Esophagus squamous epithelium (tissue), 5 donors: ENCODE results near the gene TM4SF1. TPM values are rescaled to one million over a fixed set of nuclear protein-coding genes. Genes with fewer than 3 reads are reported as not detected.
A peak's percentile ranks its signal among the peaks of the same experiment; 100 is the strongest.

ENCODE experiments used
- DNase-seq: peaks from one replicate; lab custom pipeline; 2025; lab: John Stamatoyannopoulos, UW
- H3K27ac ChIP-seq, 4 donors: fragments of 200-600 bp; sonication (generic); one replicate each; pipeline ENCODE4 v1.5.1; 2016 to 2019; ENCODE audit warnings: mild to moderate bottlenecking in 1 of 4
- H3K27me3 ChIP-seq, 4 donors: fragments of 200-600 bp; sonication (generic); 1 replicate in 3 of 4; 2 replicates in 1 of 4; pipeline versions ENCODE4 v1.5.1 to v1.6.0; 2017 to 2021; ENCODE audit warnings: antibody characterized with exemption in 1 of 4
- H3K36me3 ChIP-seq, 3 donors: fragments of 200-600 bp; sonication (generic); one replicate each; pipeline ENCODE4 v1.5.1; 2016 to 2019
- H3K4me1 ChIP-seq, 3 donors: fragments of 200-600 bp; sonication (generic); one replicate each; pipeline ENCODE4 v1.5.1; 2017 to 2019
- H3K4me3 ChIP-seq, 4 donors: fragments of 200-600 bp; sonication (generic); 1 replicate in 3 of 4; 2 replicates in 1 of 4; pipeline ENCODE4 v1.5.1; 2016 to 2019; ENCODE audit warnings: mild to moderate bottlenecking in 2 of 4, moderate library complexity in 1 of 4
- H3K9me3 ChIP-seq, 3 donors: fragments of 200-600 bp; sonication (generic); one replicate each; pipeline ENCODE4 v1.5.1; 2016 to 2019
- POLR2A ChIP-seq, 4 donors: fragments of 450-650 bp; IDR thresholded peaks; one replicate each; pipeline ENCODE4 v1.6.1; 2017; ENCODE audit warnings: antibody characterized with exemption in 4 of 4, mild to moderate bottlenecking in 4 of 4, moderate library complexity in 3 of 4
- WGBS, 2 donors: methylation state at CpG; one replicate each; pipeline ENCODE4 v1.1.5; 2018; 5-methylcytosine and 5-hydroxymethylcytosine counted together
- intact Hi-C: fragments of 100-400 bp; cut with DNase I; formaldehyde crosslinking; loops from one replicate; pipeline ENCODE4 v1.15.0; 2022
- total RNA-seq, 4 donors: library from RNA; depleted of rRNA; stranded (reverse); fragments of >200 nt; gene quantifications; one replicate each; pipeline ENCODE4 v1.1.0, GENCODE V29; 2016
- TF ChIP-seq, protein P1 (sequence below), 6 experiments: fragments of 450-650 bp in 4 of 6; fragments of 200-600 bp in 2 of 6; sonication (generic) in 2 of 6; IDR thresholded peaks; one replicate each; pipeline ENCODE4 v1.5.1; 2016 to 2019; ENCODE audit warnings: antibody characterized with exemption in 6 of 6, mild to moderate bottlenecking in 4 of 6, moderate library complexity in 4 of 6
- donor health status: DM: yes; HTN: yes; CAD: no.

TM4SF1 gene
- total RNA-seq, 4 donors from 2014 or later: 153 to 290 (median 169) TPM

DNA sequence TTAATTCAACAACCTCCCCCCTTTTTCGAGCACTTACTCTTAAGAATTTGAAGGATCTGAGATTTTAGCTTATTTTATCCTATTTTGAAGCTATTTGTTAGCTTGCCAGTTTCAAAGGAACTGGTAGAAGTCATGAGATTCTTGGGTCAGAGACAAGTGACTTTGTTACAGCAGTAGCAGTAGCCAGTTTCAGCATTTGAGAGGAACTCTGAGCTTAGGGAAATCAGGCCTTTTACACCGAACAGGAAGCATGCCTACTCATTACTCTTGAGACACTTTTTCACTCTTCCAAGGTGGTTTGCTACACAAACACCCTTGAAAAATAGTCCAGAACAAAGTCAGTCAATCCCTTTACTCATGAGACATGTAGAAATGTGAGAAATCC lies 24.5 kb upstream of the TM4SF1 start:
- Histone ChIP-seq H3K4me1 (peaks cover 0 to 21% (median 3%) of the 10 kb centered on the region in 3 donors), H3K27ac (peak overlapping the region; percentile 32 to 81 (median 66)), H3K9me3 (no peaks in the 10 kb centered on the region), H3K36me3 (no peaks in the 10 kb centered on the region), H3K27me3 (no peaks in the 10 kb centered on the region), H3K4me3 (no peak overlapping the region)
- TF ChIP-seq, protein P1, sequence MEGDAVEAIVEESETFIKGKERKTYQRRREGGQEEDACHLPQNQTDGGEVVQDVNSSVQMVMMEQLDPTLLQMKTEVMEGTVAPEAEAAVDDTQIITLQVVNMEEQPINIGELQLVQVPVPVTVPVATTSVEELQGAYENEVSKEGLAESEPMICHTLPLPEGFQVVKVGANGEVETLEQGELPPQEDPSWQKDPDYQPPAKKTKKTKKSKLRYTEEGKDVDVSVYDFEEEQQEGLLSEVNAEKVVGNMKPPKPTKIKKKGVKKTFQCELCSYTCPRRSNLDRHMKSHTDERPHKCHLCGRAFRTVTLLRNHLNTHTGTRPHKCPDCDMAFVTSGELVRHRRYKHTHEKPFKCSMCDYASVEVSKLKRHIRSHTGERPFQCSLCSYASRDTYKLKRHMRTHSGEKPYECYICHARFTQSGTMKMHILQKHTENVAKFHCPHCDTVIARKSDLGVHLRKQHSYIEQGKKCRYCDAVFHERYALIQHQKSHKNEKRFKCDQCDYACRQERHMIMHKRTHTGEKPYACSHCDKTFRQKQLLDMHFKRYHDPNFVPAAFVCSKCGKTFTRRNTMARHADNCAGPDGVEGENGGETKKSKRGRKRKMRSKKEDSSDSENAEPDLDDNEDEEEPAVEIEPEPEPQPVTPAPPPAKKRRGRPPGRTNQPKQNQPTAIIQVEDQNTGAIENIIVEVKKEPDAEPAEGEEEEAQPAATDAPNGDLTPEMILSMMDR (IDR thresholded peaks at IDR 0.05): no peak
- no peak for TF ChIP-seq POLR2A (IDR thresholded peaks at IDR 0.05)
- no peak for DNase-seq
- intact Hi-C loops: no loop called here
- 46 to 67% methylated on average over 2 of the region's 2 CpGs for WGBS, 2 donors

DNA sequence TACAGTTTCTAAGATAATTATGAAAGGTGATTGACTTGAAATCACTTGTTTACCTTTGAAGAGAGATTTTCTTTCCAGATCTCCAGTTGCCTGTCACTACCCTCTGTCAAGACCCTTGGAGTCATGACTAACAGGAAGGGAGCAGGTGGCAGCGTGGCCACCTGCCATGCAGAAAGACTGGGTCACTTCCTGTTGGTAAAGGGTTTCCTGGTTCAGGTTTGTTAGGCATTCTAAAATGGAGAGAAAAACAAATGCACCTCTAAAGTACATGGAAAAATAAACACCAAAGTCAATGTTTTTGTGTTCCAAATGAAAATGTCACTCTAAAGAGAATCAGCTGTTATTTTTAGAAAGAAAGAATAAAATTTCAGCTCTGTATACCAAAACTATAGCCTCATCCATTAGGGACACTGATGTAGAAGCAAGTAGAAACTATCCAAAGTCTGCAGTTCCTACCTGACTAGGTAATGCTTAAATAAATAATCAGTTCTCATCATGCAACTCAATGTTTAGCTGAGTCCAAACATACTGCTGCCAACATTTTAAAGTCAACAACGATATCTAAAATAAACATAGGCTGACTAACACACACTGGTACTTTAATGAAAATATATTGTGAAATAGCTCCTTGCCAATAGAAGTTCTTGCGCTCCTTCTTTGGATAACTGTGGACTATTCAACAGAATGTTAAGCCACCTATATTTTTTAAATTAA lies 23.9 kb upstream of the TM4SF1 start:
- WGBS, 2 donors: 33 to 35% methylated on average over 3 of the region's 3 CpGs
- H3K27ac ChIP-seq: peak overlapping the region; percentile 52 to 81 (median 66)
- no peaks in the 10 kb centered on the region for H3K36me3 ChIP-seq
- no peaks in the 10 kb centered on the region for H3K27me3 ChIP-seq
- intact Hi-C loops: no loop called here
- H3K4me3 ChIP-seq: no peak overlapping the region
- no peaks in the 10 kb centered on the region for H3K9me3 ChIP-seq
- DNase-seq: no peak
- peaks cover 0 to 23% (median 3%) of the 10 kb centered on the region in 3 donors for H3K4me1 ChIP-seq
- TF ChIP-seq, protein P1 (IDR thresholded peaks at IDR 0.05): no peak
- TF ChIP-seq POLR2A (IDR thresholded peaks at IDR 0.05): no peak

DNA sequence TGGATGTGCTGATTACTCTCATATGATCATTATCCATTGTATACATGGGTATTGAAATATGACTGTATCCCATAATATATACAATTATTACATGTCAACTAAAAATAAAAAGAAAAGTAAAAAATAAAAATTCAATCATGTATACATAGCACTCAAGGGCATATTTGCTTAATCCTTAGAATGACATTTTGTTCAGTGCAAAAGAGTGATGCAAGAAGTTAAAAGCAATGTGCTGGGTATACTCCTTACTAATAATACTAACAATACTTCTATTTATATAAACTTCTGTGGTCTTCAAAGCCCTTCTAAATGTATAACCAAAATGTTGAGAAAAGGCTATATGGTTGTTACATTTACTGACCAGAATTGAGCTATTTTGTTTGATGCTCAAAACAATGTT lies 23.2 kb upstream of the TM4SF1 start:
- Histone ChIP-seq H3K27me3 (no peaks in the 10 kb centered on the region), H3K9me3 (no peaks in the 10 kb centered on the region), H3K4me3 (no peak overlapping the region), H3K27ac (peak overlapping the region in 2 of 4 donors; percentile 76 to 81), H3K36me3 (no peaks in the 10 kb centered on the region), H3K4me1 (peaks cover 0 to 31% (median 5%) of the 10 kb centered on the region in 3 donors)
- DNase-seq: no peak
- no peak for TF ChIP-seq POLR2A (IDR thresholded peaks at IDR 0.05)
- TF ChIP-seq, protein P1 (IDR thresholded peaks at IDR 0.05): no peak
- intact Hi-C loops: no loop called here

DNA sequence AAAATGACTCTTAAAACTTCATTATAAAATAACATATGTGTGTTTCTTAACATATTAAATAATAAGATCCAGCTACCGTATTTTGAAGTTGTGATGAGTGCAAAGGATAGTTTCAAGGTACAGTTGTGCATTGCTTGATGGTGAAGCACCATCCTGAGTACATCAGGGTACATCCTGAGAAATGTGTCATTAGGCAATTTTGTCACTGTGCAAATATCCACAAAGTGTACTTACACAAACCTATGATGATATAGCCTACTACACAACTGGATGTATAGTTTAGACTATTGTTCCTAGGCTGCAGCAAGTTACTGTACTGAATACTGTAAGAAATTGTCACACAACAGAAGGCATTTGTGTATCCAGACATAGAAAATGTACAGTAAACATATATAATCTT lies 20.8 kb upstream of the TM4SF1 start:
- Histone ChIP-seq H3K36me3 (no peaks in the 10 kb centered on the region), H3K9me3 (no peaks in the 10 kb centered on the region), H3K4me3 (no peak overlapping the region), H3K4me1 (peaks cover 0 to 54% (median 18%) of the 10 kb centered on the region in 3 donors), H3K27ac (no peak overlapping the region), H3K27me3 (no peaks in the 10 kb centered on the region)
- TF ChIP-seq, protein P1 (IDR thresholded peaks at IDR 0.05): no peak
- TF ChIP-seq POLR2A (IDR thresholded peaks at IDR 0.05): no peak
- intact Hi-C loops: no loop called here
- 91 to 95% methylated on average over 1 of the region's 1 CpG for WGBS, 2 donors
- no peak for DNase-seq

DNA sequence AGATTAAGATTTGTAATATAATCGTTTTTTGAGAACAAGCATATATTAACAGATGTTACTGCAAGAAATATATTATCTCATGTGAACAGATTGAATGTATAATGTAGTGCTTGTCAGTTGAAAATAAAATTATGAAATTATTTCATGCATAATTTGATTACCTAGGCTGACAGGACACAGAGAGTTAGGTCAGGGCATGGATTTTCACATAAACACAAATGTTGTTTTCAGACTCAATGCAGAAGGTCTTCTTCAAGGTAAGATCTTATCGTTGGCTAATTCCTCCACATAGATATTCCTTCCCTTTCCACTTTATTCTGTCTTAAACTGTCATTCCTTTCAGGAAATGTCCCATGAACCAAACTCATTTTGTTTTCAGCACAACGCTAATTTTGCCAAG lies 20.1 kb upstream of the TM4SF1 start:
- intact Hi-C loops: no loop called here
- TF ChIP-seq POLR2A (IDR thresholded peaks at IDR 0.05): no peak
- TF ChIP-seq, protein P1 (IDR thresholded peaks at IDR 0.05): no peak
- Histone ChIP-seq H3K4me3 (no peak overlapping the region), H3K9me3 (no peaks in the 10 kb centered on the region), H3K27me3 (no peaks in the 10 kb centered on the region), H3K36me3 (no peaks in the 10 kb centered on the region), H3K27ac (no peak overlapping the region), H3K4me1 (peaks cover 0 to 57% (median 18%) of the 10 kb centered on the region in 3 donors)
- WGBS, 2 donors: 65 to 73% methylated on average over 3 of the region's 3 CpGs
- no peak for DNase-seq
